Germinal center (tissue), 1 donor: ENCODE data around the gene MB.
A peak's percentile ranks its signal among the peaks of the same experiment; 100 is the strongest.
"Not testable (repeated sequence)": the region's sequence is repeated elsewhere in the genome, so short reads cannot be mapped to it uniquely, and the experiment has no call there.

ENCODE experiments used
- DNase-seq: peaks from one replicate; pipeline ENCODE4 v3.0.0; 2012; ENCODE audit warnings: mixed read lengths, low spot score

The MB gene

DNA sequence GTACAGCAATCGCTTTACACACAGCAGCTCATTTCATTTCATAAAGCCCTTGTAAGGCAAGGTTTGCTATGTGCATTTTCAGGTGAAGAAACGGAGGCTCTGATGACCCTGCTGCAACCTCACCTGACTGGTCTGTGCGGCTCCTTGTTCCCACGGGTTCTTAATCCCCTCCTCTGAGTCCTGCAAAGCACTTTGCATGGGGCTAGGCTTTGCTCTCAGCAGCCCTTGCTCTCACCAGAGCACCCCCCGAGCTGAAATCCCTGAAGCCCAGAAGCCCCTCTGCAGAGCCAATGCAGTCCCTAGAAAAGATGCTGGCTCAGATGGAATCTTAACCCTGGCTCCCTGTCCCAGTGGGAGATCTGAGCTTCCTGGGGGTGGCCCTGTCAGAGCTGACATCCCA, 20.1 kb upstream of the MB start:
- DNase-seq: no peak

DNA sequence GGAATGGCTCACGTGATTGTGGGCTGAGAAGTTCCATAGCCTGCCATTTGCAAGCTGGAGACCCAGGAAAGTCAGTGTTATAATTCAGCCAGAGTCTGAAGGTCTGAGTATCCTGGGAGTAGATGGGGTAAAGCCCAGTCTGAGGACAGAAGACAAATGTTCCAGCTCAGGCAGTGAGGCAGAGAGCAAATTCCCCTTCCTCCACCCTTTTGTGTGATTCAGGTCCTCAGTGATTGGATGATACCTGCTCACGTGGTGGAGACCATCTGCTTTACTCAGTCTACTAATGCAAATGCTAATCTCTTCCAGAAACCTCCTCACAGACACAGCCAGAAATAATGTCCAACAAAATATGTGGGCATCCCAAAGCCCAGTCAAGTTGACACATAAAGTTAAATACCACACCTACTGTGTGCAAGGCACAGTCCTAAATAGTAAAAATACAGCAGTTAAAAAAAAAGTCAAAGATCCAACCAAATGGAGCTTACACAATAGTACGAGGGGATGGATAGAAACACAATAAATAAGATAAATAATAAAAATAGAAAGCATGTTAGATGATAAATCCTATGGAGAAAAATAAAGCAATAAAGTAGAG, 17.9 kb upstream of the MB start:
- DNase-seq: peak; percentile 48

DNA sequence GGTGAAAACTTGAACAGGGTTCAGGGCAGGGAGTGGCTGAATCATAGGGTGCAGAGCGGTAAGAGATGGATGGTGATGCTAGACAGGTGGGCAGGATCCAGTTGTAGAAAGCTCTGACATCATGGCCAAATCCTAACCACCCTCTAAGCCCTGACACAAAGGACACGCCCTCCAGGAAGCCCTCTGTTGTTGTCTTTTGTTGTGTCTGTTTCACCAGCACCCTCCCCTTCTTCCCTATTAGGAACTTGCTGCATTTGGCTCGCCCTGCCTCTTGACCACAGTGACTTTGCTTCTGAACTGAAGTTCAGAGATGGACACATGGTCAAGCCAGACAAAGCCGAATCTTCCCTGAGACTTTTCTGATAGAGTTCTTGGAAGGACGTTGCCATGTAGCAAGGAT, 16.9 kb upstream of the MB start:
- DNase-seq: no peak

GRCh38 chr22:35633520-35633919, 16.4 kb upstream of the MB start:
- DNase-seq: no peak

GRCh38 chr22:35632935-35633334, 15.8 kb upstream of the MB start:
- no peak for DNase-seq

GRCh38 chr22:35631597-35631996, 14.5 kb upstream of the MB start:
- peak; percentile 67 for DNase-seq

DNA sequence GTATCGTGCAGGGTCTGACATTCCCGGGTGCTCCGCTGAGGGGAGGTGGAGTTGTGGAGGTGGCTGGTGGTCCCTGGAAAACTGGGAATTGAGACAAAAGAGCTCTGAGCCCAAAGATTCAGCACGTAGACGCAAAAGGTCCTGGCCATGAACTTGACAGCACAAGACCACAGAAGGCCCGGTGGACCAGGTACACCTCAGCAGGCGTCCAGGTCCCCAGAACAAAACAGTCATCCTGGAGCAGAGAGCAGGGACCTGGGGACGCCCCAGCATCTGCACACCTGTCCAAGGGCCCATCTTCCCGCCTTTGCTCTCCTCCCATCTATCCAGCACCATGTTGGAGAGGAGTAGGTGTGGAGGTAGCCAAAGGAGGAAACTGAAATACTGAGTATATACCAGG, 13.8 kb upstream of the MB start:
- DNase-seq: no peak

- no peak for DNase-seq
These were observed 13.3 kb upstream of the MB start for GRCh38 chr22:35630387-35630793.

DNA sequence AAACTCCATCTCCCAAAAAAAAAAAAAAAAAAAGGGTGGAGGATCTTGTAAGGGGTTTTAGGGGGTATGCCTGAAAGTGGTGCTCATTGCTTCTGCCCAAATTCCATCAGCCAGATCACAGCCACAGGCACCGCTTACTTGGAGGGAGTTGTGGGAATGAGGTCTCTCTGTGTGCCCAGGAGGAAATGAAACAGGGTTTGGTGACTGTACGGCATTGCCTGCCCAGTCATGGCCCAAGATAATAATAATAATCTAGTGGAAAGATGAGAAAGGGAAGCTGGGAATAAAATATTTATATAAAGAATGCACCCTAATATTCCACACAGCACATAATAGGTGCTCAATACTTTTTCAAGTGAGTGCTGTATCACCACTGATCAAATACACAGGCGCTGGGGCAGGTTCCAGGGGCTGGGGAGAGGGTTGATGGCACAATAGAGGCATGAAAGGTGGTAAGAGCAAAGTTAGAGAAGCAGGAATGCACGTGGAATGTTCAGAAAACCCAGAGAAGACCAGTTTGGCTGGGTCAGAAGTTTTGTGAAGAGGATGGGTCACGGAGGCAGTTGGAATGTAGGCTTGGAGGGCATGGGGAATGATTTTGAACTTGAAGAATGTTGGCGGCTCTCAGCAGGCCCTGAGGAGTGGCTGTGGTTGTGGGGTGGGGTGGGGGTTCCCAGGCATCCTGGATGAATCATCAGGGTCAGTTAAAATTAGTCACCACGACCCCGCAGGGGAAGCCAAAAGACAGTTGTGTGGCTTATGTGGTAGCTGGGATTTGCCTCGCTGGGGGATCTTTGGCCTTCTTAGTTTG, 12.5 kb upstream of the MB start:
- no peak for DNase-seq

DNA sequence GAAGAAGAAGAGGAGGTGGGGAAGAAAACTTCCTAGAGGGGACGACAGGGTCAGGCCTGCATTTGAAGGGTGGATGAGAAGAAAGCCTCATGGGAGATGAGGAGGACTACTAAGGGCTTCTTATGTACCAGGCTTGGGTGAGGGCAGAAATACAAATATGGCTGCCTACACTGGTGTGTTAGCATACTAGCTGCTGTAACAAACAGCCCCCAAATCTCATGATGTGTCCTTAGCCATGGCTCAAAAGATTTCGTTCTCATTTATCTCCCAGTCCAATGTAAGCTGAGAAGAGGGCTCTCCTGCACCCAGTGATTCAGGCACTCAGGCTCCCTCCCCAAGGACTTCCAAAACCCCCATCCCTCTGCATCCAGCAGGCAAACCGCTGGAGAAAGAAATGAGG, 11.6 kb upstream of the MB start:
- no peak for DNase-seq

DNA sequence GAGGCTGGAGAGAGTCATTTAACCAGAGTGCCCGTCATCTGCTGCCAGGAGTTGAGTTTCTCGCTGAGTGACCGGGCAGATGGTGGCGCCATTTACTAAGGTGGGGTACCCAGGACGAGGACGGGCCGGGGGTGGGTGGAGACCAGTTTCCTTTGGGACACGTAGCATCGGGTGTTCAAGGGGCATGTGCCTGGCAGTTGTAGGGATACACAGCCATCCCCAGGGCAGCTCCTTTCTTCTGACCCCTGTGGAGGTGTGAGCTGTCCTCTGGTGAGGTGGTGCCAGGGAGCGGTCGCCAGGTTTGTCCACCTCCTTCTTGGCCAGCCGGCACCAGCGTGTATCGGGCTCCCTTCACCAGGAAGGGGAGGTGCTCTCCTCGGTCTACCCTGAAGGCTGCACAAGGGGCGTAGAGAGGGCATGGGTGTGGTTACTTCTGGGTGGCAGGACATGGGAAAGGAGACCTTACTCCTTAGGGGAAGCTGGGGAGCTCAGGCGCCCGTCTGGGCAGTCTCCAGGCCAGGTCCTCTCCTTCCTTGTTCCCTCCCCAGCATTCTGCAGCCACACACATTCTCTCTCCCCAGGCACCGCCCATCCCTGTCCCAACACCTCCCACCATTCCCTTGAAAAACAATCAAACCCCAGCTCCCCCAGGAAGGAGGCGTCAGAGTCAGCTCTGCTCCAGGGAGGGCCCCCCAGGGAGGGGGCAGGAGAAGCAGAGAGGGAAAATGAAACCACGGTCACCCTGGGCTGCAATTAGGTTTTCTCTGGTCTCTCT, 10.3 kb upstream of the MB start:
- DNase-seq: peak; percentile 33

DNA sequence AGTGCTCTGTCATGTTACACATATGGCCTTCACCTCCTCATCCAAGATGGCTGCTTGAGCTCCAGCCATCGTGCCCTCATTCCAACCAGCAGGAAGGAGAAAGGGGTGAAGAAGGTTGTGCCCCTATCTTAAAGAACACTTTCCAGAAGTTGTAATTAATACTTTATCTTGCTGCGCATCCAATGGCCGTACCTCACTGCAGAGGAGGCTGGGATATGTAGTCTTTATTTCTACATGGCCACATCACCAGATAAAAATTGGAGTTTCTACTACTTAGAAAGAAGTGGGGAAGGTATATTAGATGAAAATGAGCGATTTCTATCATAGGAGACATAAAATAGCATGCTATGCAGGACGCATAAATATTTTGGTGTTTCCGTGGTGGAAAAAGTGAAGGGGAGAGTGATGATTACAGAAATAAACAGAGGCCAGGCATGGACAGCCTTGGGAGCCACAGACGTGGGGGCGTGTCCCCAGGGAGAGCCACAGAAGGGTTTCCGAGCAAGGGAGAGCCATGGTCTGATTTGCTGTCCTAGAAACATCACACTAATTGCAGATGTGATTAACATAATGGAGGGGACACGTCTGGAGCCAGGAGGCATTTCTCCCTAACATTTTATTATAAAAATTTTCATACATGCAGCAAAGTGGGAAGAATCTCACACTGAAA, 8.8 kb upstream of the MB start:
- no peak for DNase-seq

DNA sequence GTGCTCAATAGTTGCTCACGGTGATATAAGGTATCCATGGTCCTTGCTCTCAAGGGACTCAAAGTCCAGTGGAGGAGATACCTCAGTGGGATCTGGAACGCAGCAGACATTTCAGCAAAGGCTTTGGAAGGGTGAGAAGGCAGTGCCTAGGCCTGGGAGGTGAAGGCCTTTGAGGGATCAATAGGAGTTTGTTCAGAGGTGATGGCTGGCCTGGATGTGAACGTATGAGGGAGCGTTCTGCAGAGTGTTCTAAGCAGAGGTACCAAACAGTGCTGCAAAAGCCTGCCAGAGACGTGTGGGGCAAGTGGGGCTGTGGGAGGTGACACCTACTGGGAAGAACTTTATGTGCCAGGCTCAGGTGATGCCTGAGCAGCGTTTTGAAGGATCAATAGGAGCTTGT, 7.4 kb upstream of the MB start:
- DNase-seq: no peak

GRCh38 chr22:35623885-35624284, 6.8 kb upstream of the MB start:
- DNase-seq: not testable (repeated sequence)

DNA sequence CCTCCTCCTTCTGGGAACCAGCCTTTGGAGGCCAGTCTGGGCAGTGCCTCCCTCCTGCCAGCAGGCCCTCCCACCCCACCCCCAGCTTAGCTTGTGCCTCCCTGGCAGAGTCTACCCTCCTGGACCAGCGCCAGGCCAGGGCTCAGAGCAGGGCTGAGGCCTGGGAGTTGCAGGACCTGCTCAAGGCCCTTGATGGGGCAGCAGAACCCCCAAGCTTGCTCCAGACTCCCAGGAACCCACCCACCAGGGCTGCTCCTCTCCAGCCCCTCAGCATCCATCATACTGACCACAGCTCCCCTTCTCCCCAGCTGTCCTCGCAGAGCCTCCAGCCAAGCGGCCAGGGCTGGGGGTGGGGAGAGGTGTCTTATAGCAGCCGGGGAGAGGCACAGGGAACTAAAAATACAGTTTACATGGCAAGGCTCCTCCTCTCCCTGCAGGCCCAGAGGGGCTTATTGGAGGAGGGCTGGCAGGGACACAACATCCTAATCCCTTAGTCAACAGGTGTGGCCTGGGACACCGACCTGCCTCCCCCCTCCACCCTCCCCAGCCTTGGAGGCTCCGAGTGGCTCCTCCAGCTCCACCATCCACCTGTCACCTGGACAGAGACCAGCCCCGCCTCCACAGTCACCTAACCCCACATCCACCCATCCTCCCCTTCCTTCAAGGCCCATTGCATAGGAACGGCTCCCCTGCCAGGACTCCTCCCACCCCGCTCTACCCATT, 5.2 kb upstream of the MB start:
- no peak for DNase-seq

- DNase-seq: no peak
These were observed 4.3 kb upstream of the MB start for GRCh38 chr22:35621451-35621850.

DNA sequence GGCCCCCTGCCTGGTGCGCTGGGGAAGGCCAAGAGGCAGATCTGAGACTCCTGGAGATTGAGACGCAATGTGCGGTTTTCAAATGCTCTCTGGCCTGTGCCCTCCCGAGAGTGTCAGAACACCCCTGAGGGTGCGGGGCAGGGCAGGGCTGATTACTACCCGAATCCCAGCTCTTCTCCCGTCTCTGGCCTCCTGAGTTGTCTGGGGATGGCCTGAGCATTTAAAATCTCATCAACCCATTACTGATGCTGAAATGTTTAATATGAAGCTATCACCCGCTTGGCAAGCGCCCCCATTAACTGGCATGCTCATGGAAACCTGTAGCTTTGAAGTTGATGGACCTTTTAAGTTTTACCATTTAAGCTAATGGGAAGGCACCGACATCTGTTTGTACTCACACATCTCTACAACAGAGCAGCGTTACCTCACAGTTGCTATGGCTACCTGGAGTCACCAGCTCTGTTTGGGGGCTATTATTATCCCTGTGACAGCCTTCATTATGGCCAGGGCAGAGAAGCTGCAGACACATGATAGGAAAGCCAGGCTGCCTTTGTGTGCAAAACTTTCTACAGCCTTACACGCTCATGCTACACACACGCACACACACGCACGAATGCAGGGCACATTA, 3.6 kb upstream of the MB start:
- DNase-seq: no peak

DNA sequence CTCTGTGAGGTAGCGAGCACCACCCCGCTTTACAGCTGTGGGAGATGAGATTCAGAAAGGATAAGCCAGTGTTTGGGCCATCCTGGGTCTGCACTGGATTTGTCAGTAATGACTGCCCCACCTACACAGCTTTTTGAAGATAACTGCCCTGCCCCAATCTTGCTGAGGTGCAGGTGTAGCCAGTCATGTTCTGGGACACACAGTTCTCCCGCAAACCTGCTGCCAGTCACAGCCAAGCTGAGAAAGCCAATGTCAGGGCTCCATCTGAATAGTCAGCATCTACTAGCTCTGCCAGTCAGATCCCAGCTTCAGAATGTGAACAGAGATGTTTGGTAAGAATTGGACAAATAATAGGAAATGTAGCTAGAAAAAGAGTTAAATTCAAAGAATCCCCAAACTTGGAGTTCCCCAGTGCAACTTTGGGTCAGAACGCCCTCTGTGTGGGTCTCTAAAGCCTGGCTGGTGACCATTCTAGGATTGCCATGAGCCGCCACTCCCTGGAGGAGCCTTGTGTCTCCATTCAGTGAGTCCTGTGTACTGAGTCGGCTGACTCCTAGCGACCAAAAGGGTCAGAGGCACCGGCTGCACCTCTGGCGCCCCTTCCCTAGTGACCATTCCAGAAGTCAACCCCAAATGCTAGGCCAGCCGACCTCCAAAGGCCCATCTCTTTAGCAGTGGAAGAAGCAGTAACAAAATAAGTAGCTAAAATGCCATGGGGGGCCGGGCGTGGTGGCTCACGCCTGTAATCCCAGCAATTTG, 2.4 kb upstream of the MB start:
- DNase-seq: no peak

DNA sequence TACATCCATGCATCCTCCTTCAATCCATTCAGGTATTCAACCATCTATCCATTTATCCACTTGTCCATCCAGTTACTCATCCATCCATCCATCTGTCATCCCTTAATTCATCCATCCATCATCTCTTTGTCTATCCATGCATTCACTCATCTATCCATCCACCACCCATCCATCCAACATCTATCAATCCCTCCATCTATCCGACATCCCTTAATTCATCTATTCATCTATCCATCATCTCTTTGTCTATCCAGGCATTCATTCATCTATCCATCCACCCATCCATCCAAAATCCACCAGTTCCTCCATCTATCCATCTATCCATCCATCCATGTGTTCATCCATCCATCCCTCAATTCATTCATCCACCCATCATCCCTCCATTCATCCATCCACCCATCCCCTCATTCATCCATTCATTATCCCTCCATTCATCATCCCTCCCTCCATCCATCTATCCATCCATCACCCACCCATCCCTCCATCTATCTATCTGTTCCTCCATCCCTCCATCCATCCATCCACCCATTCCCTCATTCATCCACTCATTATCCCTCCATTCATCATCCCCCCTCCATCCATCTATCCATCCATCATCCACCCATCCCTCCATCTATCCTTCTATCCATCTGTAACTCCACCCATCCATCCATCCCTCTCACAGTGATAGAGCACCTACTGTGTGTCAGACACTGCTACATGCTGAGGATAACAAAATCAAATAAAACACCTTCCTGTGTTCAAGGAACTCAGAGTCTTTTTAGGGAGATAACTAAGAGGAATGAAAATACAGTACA, 1.5 kb upstream of the MB start:
- DNase-seq: no peak

DNA sequence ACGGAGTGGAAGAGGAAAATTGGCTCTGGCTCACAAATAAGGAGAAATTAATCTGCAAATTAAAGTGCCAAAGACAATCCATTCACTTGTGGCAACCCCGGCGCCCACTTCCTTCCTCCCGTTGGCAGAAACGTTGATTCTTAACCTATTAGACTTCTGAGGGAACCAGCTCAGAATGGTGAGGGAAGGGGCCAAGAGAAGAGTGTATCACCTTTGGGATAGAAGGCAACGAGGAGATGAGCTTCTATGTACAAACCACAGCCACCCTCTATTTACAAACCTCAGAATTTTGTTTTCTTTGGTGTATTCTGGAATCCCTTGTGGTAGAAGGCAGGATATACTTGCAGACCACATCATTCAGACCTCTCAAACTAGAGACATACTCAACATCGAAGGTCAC, 1.1 kb downstream of the MB start:
- no peak for DNase-seq
